Measurements from ENCODE around the gene RNU6-8. TPM values are rescaled to one million over a fixed set of nuclear protein-coding genes. Genes with fewer than 3 reads are reported as not detected.

RNU6-8 gene
- total RNA-seq, 1 experiment from 2014 or later = not detected

DNA sequence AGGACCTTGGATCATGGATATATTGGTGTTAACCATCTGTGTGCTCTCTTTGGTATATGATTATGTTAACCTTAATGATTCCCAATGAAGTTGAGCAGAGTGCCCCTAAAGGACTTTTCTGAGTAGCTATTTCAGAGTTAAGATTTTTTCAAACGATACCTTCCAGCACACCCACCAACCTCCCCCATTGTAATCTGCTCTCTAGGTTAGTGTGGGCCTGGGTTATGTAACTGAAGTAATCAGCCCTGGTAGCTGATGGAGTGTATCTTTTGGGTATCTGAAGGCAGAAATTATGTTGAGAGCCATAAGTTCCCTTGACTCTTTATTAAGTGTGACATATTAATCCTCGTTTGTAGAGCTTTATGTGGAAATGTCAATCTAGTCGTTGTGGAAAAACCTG is 47.6 kb upstream of the RNU6-8 start:
- BruUV-seq (replicated peaks) = no TSS peak
- Histone ChIP-seq H3K36me3 (ENCODE audit: low read depth) (no peaks in the 10 kb centered on the region), H3K27ac (no peak overlapping the region), H3K9me2 (ENCODE audit: insufficient read depth) (no peaks in the 10 kb centered on the region), H3K9me3 (ENCODE audit: insufficient read depth, low read depth) (no peaks in the 10 kb centered on the region), H3K4me2 (no peak overlapping the region), H3K79me2 (ENCODE audit: low read depth) (no peaks in the 10 kb centered on the region), H3K4me3 (no peak overlapping the region), H4K20me1 (ENCODE audit: insufficient read depth) (no peaks in the 10 kb centered on the region), H3K4me1 (replicated peaks; ENCODE audit: insufficient read depth) (no peaks in the 10 kb centered on the region), H2AFZ (no peak overlapping the region), H3F3A (ENCODE audit: insufficient read depth, low read depth) (no peaks in the 10 kb centered on the region), H3K27me3 (ENCODE audit: insufficient read depth, low read depth) (no peaks in the 10 kb centered on the region)
- ChIA-PET CTCF (no interaction called here), POLR2A (ENCODE audit: unreplicated experiment) (no interaction called here)
- TF ChIP-seq CTCF (conservative IDR thresholded peaks at IDR 0.05) (no peak), EZH2 (IDR thresholded peaks at IDR 0.05; ENCODE audit: low read depth) (no peak)
- intact Hi-C loops (cut with micrococcal nuclease; ENCODE audit: unreplicated experiment) = loop anchor here (5.0 to 10.0 kb wide), 4 partner anchors 738 to 1596 kb away; partner anchors contain the start of gene DTD2
- DNase-seq = no peak

DNA sequence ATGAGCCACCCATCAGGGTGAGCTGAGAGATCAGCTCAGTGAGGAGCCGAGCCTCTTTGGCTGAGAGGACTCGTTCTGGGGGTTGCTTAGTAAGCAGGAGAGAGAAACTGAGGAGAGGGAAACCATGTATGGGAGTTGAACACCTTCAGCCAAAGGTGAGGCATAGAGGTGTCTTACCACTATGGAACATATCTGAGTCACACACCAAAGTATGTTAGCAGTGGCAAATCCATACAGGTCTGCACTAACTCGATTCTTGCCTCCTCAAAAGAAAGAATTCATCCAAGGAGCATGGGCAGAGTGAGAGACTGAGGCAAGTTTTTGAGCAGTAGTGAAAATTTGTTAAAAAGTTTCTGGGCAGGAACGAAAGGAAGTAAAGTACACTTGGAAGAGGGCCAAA is 46.7 kb upstream of the RNU6-8 start:
- no peaks in the 10 kb centered on the region for H3K9me3 ChIP-seq (ENCODE audit: insufficient read depth, low read depth)
- H3K36me3 ChIP-seq (ENCODE audit: low read depth) = no peaks in the 10 kb centered on the region
- H3K27ac ChIP-seq = no peak overlapping the region
- TF ChIP-seq EZH2 (IDR thresholded peaks at IDR 0.05; ENCODE audit: low read depth) (no peak), CTCF (conservative IDR thresholded peaks at IDR 0.05) (no peak)
- no peaks in the 10 kb centered on the region for H3K9me2 ChIP-seq (ENCODE audit: insufficient read depth)
- no peaks in the 10 kb centered on the region for H3K79me2 ChIP-seq (ENCODE audit: low read depth)
- intact Hi-C loops (cut with micrococcal nuclease; ENCODE audit: unreplicated experiment) = loop anchor here (5.0 to 10.0 kb wide), 4 partner anchors 737 to 1595 kb away; partner anchors contain the start of gene DTD2
- no peak for DNase-seq
- POLR2A ChIA-PET (ENCODE audit: unreplicated experiment) = no interaction called here
- H3K4me3 ChIP-seq = no peak overlapping the region
- H3F3A ChIP-seq (ENCODE audit: insufficient read depth, low read depth) = no peaks in the 10 kb centered on the region
- CTCF ChIA-PET = interaction anchor here (0.6 kb wide), 1 partner anchor 16 kb away, joined by 4 read pairs; no protein-coding TSS in a partner anchor
- H4K20me1 ChIP-seq (ENCODE audit: insufficient read depth) = no peaks in the 10 kb centered on the region
- H2AFZ ChIP-seq = no peak overlapping the region
- H3K27me3 ChIP-seq (ENCODE audit: insufficient read depth, low read depth) = no peaks in the 10 kb centered on the region
- H3K4me1 ChIP-seq (replicated peaks; ENCODE audit: insufficient read depth) = no peaks in the 10 kb centered on the region
- H3K4me2 ChIP-seq = no peak overlapping the region
- BruUV-seq (replicated peaks) = no TSS peak

- H3K4me3 ChIP-seq = no peak overlapping the region
- no peak overlapping the region for H3K27ac ChIP-seq
- no peaks in the 10 kb centered on the region for H3K9me3 ChIP-seq (ENCODE audit: insufficient read depth, low read depth)
- no peak overlapping the region for H3K4me2 ChIP-seq
- intact Hi-C loops (cut with micrococcal nuclease; ENCODE audit: unreplicated experiment) = no loop called here
- no peak for DNase-seq
- no peaks in the 10 kb centered on the region for H3K9me2 ChIP-seq (ENCODE audit: insufficient read depth)
- H3K79me2 ChIP-seq (ENCODE audit: low read depth) = no peaks in the 10 kb centered on the region
- H3K27me3 ChIP-seq (ENCODE audit: insufficient read depth, low read depth) = no peaks in the 10 kb centered on the region
- H4K20me1 ChIP-seq (ENCODE audit: insufficient read depth) = no peaks in the 10 kb centered on the region
- TF ChIP-seq EZH2 (IDR thresholded peaks at IDR 0.05; ENCODE audit: low read depth) (no peak), CTCF (conservative IDR thresholded peaks at IDR 0.05) (no peak)
- H3K36me3 ChIP-seq (ENCODE audit: low read depth) = no peaks in the 10 kb centered on the region
- BruUV-seq (replicated peaks) = no TSS peak
- POLR2A ChIA-PET (ENCODE audit: unreplicated experiment) = no interaction called here
- no peaks in the 10 kb centered on the region for H3K4me1 ChIP-seq (replicated peaks; ENCODE audit: insufficient read depth)
- no peak overlapping the region for H2AFZ ChIP-seq
- CTCF ChIA-PET = interaction anchor here (0.6 kb wide), 1 partner anchor 17 kb away, joined by 4 read pairs; no protein-coding TSS in a partner anchor
- no peaks in the 10 kb centered on the region for H3F3A ChIP-seq (ENCODE audit: insufficient read depth, low read depth)
Measured at GRCh38 chr14:32249371-32249770, 46.3 kb upstream of the RNU6-8 start.
